Measurements from ENCODE around the gene RASSF4.

RASSF4 gene

GRCh38 chr10:44921506-44921905, 38.1 kb upstream of the RASSF4 start:
- Mint-ChIP-seq H3K27me3 (ENCODE audit: low read depth) (no peaks in the 10 kb centered on the region), H3K4me3 (no peak overlapping the region), H3K9me3 (peaks cover 16% of the 10 kb centered on the region), H3K36me3 (ENCODE audit: low read depth) (peaks cover 44% of the 10 kb centered on the region), H3K27ac (no peak overlapping the region), H3K4me1 (peaks cover 16% of the 10 kb centered on the region)
- TF ChIP-seq CTCF (IDR thresholded peaks at IDR 0.05; ENCODE audit: unreplicated experiment in 3 of 3): no peak

GRCh38 chr10:44922021-44922420, 37.6 kb upstream of the RASSF4 start:
- H3K36me3 Mint-ChIP-seq (ENCODE audit: low read depth): peaks cover 39% of the 10 kb centered on the region
- TF ChIP-seq CTCF (IDR thresholded peaks at IDR 0.05; ENCODE audit: unreplicated experiment in 3 of 3): no peak
- no peak overlapping the region for H3K27ac Mint-ChIP-seq
- H3K27me3 Mint-ChIP-seq (ENCODE audit: low read depth): no peaks in the 10 kb centered on the region
- no peak overlapping the region for H3K4me3 Mint-ChIP-seq
- peaks cover 16% of the 10 kb centered on the region for H3K9me3 Mint-ChIP-seq
- H3K4me1 Mint-ChIP-seq: peaks cover 11% of the 10 kb centered on the region

- H3K27me3 Mint-ChIP-seq (ENCODE audit: low read depth): no peaks in the 10 kb centered on the region
- peaks cover 8% of the 10 kb centered on the region for H3K4me1 Mint-ChIP-seq
- H3K36me3 Mint-ChIP-seq (ENCODE audit: low read depth): peaks cover 30% of the 10 kb centered on the region
- peaks cover 6% of the 10 kb centered on the region for H3K9me3 Mint-ChIP-seq
- peak overlapping the region in 1 of 3 experiments; percentile 25 for H3K27ac Mint-ChIP-seq
- TF ChIP-seq CTCF (IDR thresholded peaks at IDR 0.05; ENCODE audit: unreplicated experiment in 3 of 3): no peak
- no peak overlapping the region for H3K4me3 Mint-ChIP-seq
These were observed 36.6 kb upstream of the RASSF4 start for GRCh38 chr10:44922796-44923545.

- Mint-ChIP-seq H3K27ac (no peak overlapping the region), H3K4me3 (no peak overlapping the region), H3K27me3 (ENCODE audit: low read depth) (peaks cover 3% of the 10 kb centered on the region), H3K4me1 (peaks cover 14% of the 10 kb centered on the region), H3K9me3 (peaks cover 3% of the 10 kb centered on the region), H3K36me3 (ENCODE audit: low read depth) (peaks cover 26% of the 10 kb centered on the region)
- no peak for TF ChIP-seq CTCF (IDR thresholded peaks at IDR 0.05; ENCODE audit: unreplicated experiment in 3 of 3)
These were observed 36.0 kb upstream of the RASSF4 start for GRCh38 chr10:44923611-44924010.

- no peak for TF ChIP-seq CTCF (IDR thresholded peaks at IDR 0.05; ENCODE audit: unreplicated experiment in 3 of 3)
- H3K4me3 Mint-ChIP-seq: no peak overlapping the region
- H3K27ac Mint-ChIP-seq: no peak overlapping the region
- peaks cover 24% of the 10 kb centered on the region for H3K36me3 Mint-ChIP-seq (ENCODE audit: low read depth)
- H3K9me3 Mint-ChIP-seq: no peaks in the 10 kb centered on the region
- peaks cover 14% of the 10 kb centered on the region for H3K4me1 Mint-ChIP-seq
- peaks cover 6% of the 10 kb centered on the region for H3K27me3 Mint-ChIP-seq (ENCODE audit: low read depth)
These were observed 35.2 kb upstream of the RASSF4 start for GRCh38 chr10:44924261-44925040.
